ENCODE data around the gene PLA2G2F.

GRCh38 chr1:20136249-20136648 lies 2.9 kb upstream of the PLA2G2F start:
- TF ChIP-seq EP300 (IDR thresholded peaks at IDR 0.05; ENCODE audit: borderline replicate concordance in 1 of 2, low read depth in 2 of 2, low read length in 2 of 2) = no peak
- no peak for TF ChIP-seq POLR2A (IDR thresholded peaks at IDR 0.05; ENCODE audit: control extremely low read depth in 1 of 2, low read depth in 2 of 2, low read length in 2 of 2)
- no peak for TF ChIP-seq RAD21 (IDR thresholded peaks at IDR 0.05 in 1 of 2, conservative IDR thresholded peaks at IDR 0.05 in 1 of 2; ENCODE audit: low read depth in 2 of 2, low read length in 2 of 2)
- TF ChIP-seq CTCF (IDR thresholded peaks at IDR 0.05; ENCODE audit: control extremely low read depth in 1 of 3, insufficient read depth in 1 of 3, low read depth in 1 of 3, low read length in 3 of 3) = no peak
